Esophagus squamous epithelium (tissue), 5 donors: Measurements from ENCODE around the gene TSPAN12. TPM values are rescaled to one million over a fixed set of nuclear protein-coding genes. Genes with fewer than 3 reads are reported as not detected.
"Not testable (repeated sequence)": the region's sequence is repeated elsewhere in the genome, so short reads cannot be mapped to it uniquely, and the experiment has no call there.

Experiments used
- DNase-seq: peaks from one replicate; lab custom pipeline; 2025; lab: John Stamatoyannopoulos, UW
- H3K27ac ChIP-seq, 4 donors: fragments of 200-600 bp; sonication (generic); one replicate each; pipeline ENCODE4 v1.5.1; 2016 to 2019; ENCODE audit warnings: mild to moderate bottlenecking in 1 of 4
- H3K27me3 ChIP-seq, 4 donors: fragments of 200-600 bp; sonication (generic); 1 replicate in 3 of 4; 2 replicates in 1 of 4; pipeline versions ENCODE4 v1.5.1 to v1.6.0; 2017 to 2021; ENCODE audit warnings: antibody characterized with exemption in 1 of 4
- H3K36me3 ChIP-seq, 3 donors: fragments of 200-600 bp; sonication (generic); one replicate each; pipeline ENCODE4 v1.5.1; 2016 to 2019
- H3K4me1 ChIP-seq, 3 donors: fragments of 200-600 bp; sonication (generic); one replicate each; pipeline ENCODE4 v1.5.1; 2017 to 2019
- H3K4me3 ChIP-seq, 4 donors: fragments of 200-600 bp; sonication (generic); 1 replicate in 3 of 4; 2 replicates in 1 of 4; pipeline ENCODE4 v1.5.1; 2016 to 2019; ENCODE audit warnings: mild to moderate bottlenecking in 2 of 4, moderate library complexity in 1 of 4
- H3K9me3 ChIP-seq, 3 donors: fragments of 200-600 bp; sonication (generic); one replicate each; pipeline ENCODE4 v1.5.1; 2016 to 2019
- POLR2A ChIP-seq, 4 donors: fragments of 450-650 bp; IDR thresholded peaks; one replicate each; pipeline ENCODE4 v1.6.1; 2017; ENCODE audit warnings: antibody characterized with exemption in 4 of 4, mild to moderate bottlenecking in 4 of 4, moderate library complexity in 3 of 4
- WGBS, 2 donors: methylation state at CpG; one replicate each; pipeline ENCODE4 v1.1.5; 2018; 5-methylcytosine and 5-hydroxymethylcytosine counted together
- intact Hi-C: fragments of 100-400 bp; cut with DNase I; formaldehyde crosslinking; loops from one replicate; pipeline ENCODE4 v1.15.0; 2022
- total RNA-seq, 4 donors: library from RNA; depleted of rRNA; stranded (reverse); fragments of >200 nt; gene quantifications; one replicate each; pipeline ENCODE4 v1.1.0, GENCODE V29; 2016
- TF ChIP-seq, protein P1 (sequence below), 6 experiments: fragments of 450-650 bp in 4 of 6; fragments of 200-600 bp in 2 of 6; sonication (generic) in 2 of 6; IDR thresholded peaks; one replicate each; pipeline ENCODE4 v1.5.1; 2016 to 2019; ENCODE audit warnings: antibody characterized with exemption in 6 of 6, mild to moderate bottlenecking in 4 of 6, moderate library complexity in 4 of 6
- donor health status: DM: yes; HTN: yes; CAD: no.

The TSPAN12 gene, protein sequence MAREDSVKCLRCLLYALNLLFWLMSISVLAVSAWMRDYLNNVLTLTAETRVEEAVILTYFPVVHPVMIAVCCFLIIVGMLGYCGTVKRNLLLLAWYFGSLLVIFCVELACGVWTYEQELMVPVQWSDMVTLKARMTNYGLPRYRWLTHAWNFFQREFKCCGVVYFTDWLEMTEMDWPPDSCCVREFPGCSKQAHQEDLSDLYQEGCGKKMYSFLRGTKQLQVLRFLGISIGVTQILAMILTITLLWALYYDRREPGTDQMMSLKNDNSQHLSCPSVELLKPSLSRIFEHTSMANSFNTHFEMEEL
- 1 to 10 TPM; 1.3 to 9.0 (median 5.4) TPM for total RNA-seq

DNA sequence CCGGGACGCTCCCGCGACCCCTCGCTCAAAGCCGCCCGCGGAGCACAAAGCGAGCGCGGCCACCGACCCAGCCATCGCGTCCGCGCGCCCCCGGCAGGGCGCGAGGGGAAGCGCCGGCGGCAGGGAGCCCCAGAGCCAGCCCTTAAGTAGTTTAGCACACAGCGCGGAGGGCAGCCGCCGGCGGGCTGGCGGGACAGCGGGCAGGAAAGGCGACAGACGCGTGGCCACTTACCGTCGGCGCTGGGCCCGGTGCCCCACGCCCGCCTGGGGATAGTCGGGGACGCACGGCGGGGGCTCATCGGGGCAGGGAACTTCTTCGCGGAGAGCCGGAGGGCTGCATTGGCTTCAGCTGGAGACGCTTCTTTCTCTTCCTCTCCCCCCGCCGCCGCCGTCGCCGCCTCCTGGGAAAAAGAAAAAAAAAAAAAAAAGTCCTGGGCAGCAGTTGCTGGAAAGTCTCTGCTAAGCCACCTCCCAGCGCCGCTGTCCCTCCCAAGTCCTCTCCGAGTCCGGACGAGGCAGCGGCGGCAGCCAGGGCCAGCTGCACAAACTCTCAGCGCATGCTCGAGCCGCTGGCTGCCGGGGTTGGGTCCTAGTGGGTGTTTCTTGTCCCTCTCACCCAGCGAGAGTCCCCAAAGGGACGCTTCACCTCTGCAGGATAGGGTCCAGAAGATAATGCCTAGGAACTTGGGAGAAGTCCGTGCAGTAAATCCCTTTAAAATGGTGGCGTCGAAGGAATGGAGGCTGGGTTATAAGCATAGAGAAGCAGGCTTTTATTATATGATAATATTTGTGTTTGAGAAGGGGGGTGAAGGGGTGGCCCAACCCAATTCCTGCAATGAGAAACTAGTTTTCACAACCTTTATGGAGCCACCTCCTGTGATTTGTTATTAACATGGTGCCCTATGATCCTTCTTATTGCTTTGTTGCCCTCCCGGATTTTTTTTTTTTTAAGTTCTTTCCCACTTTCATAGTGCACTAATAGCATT is at the start of gene TSPAN12:
Gene TSPAN12, minus strand, starts transcription at position 557 of the 986 bp plus-strand sequence. CDS start 1,381 bp downstream, outside the sequence.
- Histone ChIP-seq H3K27me3 (peaks cover 0 to 11% (median 0%) of the 10 kb centered on the region in 4 donors), H3K4me3 (peak within 1 kb of the TSS; percentile 64 to 77 (median 72)), H3K4me1 (peaks cover 0 to 23% (median 0%) of the 10 kb centered on the region in 3 donors), H3K36me3 (no peaks in the 10 kb centered on the region), H3K9me3 (no peaks in the 10 kb centered on the region), H3K27ac (peak within 1 kb of the TSS; percentile 67 to 88 (median 86))
- TF ChIP-seq, protein P1, sequence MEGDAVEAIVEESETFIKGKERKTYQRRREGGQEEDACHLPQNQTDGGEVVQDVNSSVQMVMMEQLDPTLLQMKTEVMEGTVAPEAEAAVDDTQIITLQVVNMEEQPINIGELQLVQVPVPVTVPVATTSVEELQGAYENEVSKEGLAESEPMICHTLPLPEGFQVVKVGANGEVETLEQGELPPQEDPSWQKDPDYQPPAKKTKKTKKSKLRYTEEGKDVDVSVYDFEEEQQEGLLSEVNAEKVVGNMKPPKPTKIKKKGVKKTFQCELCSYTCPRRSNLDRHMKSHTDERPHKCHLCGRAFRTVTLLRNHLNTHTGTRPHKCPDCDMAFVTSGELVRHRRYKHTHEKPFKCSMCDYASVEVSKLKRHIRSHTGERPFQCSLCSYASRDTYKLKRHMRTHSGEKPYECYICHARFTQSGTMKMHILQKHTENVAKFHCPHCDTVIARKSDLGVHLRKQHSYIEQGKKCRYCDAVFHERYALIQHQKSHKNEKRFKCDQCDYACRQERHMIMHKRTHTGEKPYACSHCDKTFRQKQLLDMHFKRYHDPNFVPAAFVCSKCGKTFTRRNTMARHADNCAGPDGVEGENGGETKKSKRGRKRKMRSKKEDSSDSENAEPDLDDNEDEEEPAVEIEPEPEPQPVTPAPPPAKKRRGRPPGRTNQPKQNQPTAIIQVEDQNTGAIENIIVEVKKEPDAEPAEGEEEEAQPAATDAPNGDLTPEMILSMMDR (IDR thresholded peaks at IDR 0.05): peak in 5 of 6 experiments; percentile 23 to 68 (median 53)
- TF ChIP-seq POLR2A (IDR thresholded peaks at IDR 0.05): no peak
- WGBS, 2 donors: 0 to 1% methylated on average over 11 to 13 of the region's 71 CpGs
- intact Hi-C loops: no loop called here
- DNase-seq: no peak

DNA sequence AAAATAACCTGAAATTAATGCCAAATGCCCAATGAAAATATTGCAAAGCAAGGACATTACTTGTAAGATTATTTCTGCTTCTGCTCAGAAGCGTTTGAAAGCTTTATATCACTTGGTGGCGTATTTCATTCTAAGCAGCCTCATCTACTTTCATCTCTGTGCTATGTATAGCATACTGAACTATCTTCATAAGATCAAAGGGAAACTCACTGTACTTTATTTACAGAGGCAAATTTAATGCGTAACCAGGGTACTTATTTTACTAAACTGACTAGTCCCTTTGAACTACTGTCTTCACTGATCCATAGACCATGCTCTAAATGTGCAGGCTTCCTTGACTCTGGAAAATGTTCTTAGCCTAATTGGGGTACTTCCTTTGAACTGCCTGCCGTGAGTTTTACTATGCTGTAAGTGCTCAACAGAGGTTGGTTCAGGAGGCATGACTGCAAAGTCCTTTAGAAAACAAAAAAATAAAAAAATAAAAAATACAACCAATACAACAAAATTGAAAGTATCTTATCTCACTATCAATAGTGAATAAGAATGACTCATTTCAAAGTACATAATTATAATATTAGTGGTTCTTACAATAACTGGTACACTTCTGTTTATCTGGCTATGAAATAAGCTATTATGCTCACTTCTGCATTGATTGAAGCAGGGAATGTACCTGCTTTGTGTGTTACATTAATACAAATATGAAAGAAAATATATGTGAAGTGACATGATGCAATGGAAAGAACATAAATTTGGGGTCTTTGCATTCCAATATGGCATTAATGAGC is 41.0 kb upstream of the TSPAN12 start:
- Histone ChIP-seq H3K4me3 (no peak overlapping the region), H3K9me3 (peaks cover 0 to 5% (median 3%) of the 10 kb centered on the region in 3 donors), H3K27ac (no peak overlapping the region), H3K4me1 (no peaks in the 10 kb centered on the region), H3K36me3 (no peaks in the 10 kb centered on the region), H3K27me3 (no peaks in the 10 kb centered on the region)
- intact Hi-C loops: no loop called here
- no peak for TF ChIP-seq POLR2A (IDR thresholded peaks at IDR 0.05)
- TF ChIP-seq, protein P1 (IDR thresholded peaks at IDR 0.05): no peak
- WGBS, 2 donors: 59 to 61% methylated on average over 4 of the region's 4 CpGs
- DNase-seq: no peak

DNA sequence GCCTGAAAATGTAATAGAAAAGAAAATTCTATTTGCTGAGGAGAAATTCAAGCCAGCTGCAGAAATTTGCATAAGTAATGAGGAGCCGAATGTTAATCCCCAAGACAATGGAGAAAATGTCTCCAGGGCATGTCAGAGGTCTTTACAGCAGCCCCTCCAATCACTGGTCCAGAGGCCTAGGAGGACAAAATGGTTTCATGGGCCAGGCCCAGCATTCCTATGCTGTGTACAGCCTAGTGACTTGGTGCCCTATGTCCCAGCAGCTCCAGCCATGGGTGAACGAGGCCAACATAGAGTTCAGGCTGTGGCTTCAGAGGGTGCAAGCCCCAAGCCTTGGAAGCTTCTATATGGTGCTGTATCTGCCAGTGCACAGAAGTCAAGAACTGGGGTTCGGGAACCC is 37.3 kb upstream of the TSPAN12 start:
- H3K4me3 ChIP-seq, H3K9me3 ChIP-seq, DNase-seq, H3K4me1 ChIP-seq, H3K36me3 ChIP-seq, intact Hi-C loops, H3K27ac ChIP-seq, H3K27me3 ChIP-seq: not testable (repeated sequence)
- WGBS, 2 donors: 67 to 84% methylated on average over 1 to 3 of the region's 3 CpGs

DNA sequence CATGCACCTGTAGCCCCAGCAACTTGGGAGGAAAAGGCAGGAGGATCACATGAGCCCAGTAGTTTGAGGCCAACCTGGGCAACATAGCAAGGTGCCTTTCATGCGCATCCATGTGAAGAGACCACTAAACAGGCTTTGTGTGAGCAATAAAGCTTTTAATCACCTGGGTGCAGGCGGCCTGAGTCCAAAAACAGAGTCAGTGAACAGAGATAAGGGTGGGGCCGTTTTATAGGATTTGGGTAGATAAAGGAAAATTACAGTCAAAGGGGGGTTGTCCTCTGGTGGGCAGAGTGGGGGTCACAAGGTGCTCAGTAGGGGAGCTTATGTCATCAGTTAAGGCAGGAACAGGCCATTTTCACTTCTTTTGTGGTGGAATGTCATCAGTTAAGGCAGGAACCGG is 27.7 kb upstream of the TSPAN12 start:
- H3K36me3 ChIP-seq, H3K27ac ChIP-seq, H3K9me3 ChIP-seq, DNase-seq, H3K4me1 ChIP-seq, intact Hi-C loops, H3K27me3 ChIP-seq, H3K4me3 ChIP-seq: not testable (repeated sequence)
- 70% methylated on average over 4 of the region's 4 CpGs for WGBS, 2 donors

DNA sequence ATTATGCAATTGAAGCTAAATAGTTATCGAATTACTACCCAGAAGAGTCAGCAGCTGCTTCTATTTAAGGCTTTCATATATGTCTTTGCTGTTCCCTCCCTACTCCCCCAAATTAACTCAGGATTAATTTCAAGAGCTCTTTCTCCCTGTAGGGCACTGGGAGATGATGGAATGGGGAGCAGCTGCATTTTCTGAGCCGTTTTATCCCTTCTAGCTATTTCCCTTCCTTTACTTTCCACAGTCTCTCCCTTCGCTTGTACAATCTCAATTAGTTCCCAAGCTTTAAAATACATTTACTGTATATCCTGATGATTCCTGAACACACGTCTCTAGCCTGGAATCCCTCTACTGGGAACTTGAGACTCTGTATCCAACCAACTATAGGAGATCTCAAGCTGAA is 19.8 kb upstream of the TSPAN12 start:
- intact Hi-C loops: no loop called here
- Histone ChIP-seq H3K4me3 (no peak overlapping the region), H3K27ac (no peak overlapping the region), H3K4me1 (no peaks in the 10 kb centered on the region), H3K27me3 (no peaks in the 10 kb centered on the region), H3K36me3 (no peaks in the 10 kb centered on the region), H3K9me3 (no peaks in the 10 kb centered on the region)
- TF ChIP-seq POLR2A (IDR thresholded peaks at IDR 0.05): no peak
- TF ChIP-seq, protein P1 (IDR thresholded peaks at IDR 0.05): no peak
- no peak for DNase-seq
- 65 to 74% methylated on average over 4 of the region's 4 CpGs for WGBS, 2 donors
